Measurements from ENCODE around the gene ZNF254.
"Not testable (repeated sequence)": the region's sequence is repeated elsewhere in the genome, so short reads cannot be mapped to it uniquely, and the experiment has no call there.

The ZNF254 gene

DNA sequence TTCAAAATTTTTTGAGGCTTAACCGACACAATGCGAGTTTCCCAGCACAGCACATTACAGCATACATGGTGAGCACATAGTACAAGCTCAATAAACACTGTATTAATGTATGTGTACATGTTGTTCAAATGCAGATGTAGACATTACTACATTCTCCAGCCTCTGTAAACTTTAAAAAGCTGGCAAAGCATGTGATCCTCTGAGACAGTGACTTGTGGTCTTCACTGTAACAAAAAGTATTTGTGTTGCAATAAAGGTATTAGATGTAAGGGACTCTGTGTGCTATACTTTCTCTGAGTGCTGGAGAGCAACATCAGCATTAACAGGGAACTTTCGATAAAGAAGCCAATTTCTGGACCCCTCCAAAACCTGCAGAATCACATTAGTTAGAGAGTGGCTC lies 46.4 kb upstream of the ZNF254 start:
- H3K4me1 ChIP-seq (ENCODE audit: control insufficient read depth, insufficient read depth, low read length), result no peaks in the 10 kb centered on the region
- no peaks in the 10 kb centered on the region for H3K9me3 ChIP-seq (ENCODE audit: control insufficient read depth, insufficient read depth, low read depth, low read length)
- TF ChIP-seq GFI1B (tag by site-specific recombination; IDR thresholded peaks at IDR 0.05), result no peak
- TF ChIP-seq KLF1 (tag by site-specific recombination; IDR thresholded peaks at IDR 0.05), result no peak
- TF ChIP-seq, protein P1, sequence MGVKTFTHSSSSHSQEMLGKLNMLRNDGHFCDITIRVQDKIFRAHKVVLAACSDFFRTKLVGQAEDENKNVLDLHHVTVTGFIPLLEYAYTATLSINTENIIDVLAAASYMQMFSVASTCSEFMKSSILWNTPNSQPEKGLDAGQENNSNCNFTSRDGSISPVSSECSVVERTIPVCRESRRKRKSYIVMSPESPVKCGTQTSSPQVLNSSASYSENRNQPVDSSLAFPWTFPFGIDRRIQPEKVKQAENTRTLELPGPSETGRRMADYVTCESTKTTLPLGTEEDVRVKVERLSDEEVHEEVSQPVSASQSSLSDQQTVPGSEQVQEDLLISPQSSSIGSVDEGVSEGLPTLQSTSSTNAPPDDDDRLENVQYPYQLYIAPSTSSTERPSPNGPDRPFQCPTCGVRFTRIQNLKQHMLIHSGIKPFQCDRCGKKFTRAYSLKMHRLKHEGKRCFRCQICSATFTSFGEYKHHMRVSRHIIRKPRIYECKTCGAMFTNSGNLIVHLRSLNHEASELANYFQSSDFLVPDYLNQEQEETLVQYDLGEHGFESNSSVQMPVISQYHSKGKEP (tag by site-specific recombination; IDR thresholded peaks at IDR 0.05), result no peak
- TF ChIP-seq, protein P2, sequence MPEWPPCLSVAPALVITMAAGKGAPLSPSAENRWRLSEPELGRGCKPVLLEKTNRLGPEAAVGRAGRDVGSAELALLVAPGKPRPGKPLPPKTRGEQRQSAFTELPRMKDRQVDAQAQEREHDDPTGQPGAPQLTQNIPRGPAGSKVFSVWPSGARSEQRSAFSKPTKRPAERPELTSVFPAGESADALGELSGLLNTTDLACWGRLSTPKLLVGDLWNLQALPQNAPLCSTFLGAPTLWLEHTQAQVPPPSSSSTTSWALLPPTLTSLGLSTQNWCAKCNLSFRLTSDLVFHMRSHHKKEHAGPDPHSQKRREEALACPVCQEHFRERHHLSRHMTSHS (tag by site-specific recombination; IDR thresholded peaks at IDR 0.05), result no peak
- no peak for TF ChIP-seq ZNF311 (tag by site-specific recombination; IDR thresholded peaks at IDR 0.05; ENCODE audit: borderline replicate concordance)
- TF ChIP-seq ZNF324 (tag by site-specific recombination; IDR thresholded peaks at IDR 0.05), result no peak
- no peak for TF ChIP-seq ZNF561 (tag by site-specific recombination; IDR thresholded peaks at IDR 0.05; ENCODE audit: borderline replicate concordance)
- no peak for TF ChIP-seq ZIC2 (tag by site-specific recombination; IDR thresholded peaks at IDR 0.05)
- TF ChIP-seq, protein P3, sequence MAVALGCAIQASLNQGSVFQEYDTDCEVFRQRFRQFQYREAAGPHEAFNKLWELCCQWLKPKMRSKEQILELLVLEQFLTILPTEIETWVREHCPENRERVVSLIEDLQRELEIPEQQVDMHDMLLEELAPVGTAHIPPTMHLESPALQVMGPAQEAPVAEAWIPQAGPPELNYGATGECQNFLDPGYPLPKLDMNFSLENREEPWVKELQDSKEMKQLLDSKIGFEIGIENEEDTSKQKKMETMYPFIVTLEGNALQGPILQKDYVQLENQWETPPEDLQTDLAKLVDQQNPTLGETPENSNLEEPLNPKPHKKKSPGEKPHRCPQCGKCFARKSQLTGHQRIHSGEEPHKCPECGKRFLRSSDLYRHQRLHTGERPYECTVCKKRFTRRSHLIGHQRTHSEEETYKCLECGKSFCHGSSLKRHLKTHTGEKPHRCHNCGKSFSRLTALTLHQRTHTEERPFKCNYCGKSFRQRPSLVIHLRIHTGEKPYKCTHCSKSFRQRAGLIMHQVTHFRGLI (tag by site-specific recombination; IDR thresholded peaks at IDR 0.05), result no peak
- TF ChIP-seq, protein P4, sequence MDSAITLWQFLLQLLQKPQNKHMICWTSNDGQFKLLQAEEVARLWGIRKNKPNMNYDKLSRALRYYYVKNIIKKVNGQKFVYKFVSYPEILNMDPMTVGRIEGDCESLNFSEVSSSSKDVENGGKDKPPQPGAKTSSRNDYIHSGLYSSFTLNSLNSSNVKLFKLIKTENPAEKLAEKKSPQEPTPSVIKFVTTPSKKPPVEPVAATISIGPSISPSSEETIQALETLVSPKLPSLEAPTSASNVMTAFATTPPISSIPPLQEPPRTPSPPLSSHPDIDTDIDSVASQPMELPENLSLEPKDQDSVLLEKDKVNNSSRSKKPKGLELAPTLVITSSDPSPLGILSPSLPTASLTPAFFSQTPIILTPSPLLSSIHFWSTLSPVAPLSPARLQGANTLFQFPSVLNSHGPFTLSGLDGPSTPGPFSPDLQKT (IDR thresholded peaks at IDR 0.05; ENCODE audit: borderline replicate concordance, low read depth, low read length), result no peak
- no peak for TF ChIP-seq SETDB1 (IDR thresholded peaks at IDR 0.05; ENCODE audit: insufficient read length, low read length)
- no peak for TF ChIP-seq ZNF571 (tag by site-specific recombination; IDR thresholded peaks at IDR 0.05)
- POLR2A ChIA-PET, result no interaction called here
- no peak overlapping the region for H3K4me3 ChIP-seq (ENCODE audit: low read depth, low read length)
- H3K27ac ChIP-seq (ENCODE audit: extremely low read depth, low read depth, low read length), result no peak overlapping the region
- CTCF ChIA-PET, result interaction anchor here (1.2 kb wide), 1 partner anchor 11 kb away, joined by 4 read pairs; no protein-coding TSS in a partner anchor
- H3K36me3 ChIP-seq (ENCODE audit: control insufficient read depth in 2 of 2, insufficient read depth in 1 of 2, low read length in 2 of 2), result peaks cover 36 to 43% of the 10 kb centered on the region in 2 experiments

DNA sequence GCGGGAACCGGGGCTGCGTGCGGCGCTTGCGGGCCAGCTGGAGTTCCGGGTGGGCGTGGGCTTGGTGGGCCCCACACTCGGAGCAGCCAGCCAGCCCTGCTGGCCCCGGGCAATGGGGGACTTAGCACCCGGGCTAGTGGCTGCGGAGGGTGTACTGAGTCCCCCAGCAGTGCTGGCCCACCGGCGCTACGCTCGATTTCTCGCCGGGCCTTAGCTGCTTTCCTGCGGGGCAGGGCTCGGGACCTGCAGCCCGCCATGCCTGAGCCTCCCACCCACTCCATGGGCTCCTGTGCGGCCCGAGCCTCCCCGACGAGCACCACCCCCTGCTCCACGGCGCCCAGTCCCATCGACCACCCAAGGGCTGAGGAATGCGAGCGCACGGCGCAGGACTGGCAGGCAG lies 45.7 kb upstream of the ZNF254 start:
- not testable (repeated sequence) for H3K9me3 ChIP-seq (ENCODE audit: control insufficient read depth, insufficient read depth, low read depth, low read length)

DNA sequence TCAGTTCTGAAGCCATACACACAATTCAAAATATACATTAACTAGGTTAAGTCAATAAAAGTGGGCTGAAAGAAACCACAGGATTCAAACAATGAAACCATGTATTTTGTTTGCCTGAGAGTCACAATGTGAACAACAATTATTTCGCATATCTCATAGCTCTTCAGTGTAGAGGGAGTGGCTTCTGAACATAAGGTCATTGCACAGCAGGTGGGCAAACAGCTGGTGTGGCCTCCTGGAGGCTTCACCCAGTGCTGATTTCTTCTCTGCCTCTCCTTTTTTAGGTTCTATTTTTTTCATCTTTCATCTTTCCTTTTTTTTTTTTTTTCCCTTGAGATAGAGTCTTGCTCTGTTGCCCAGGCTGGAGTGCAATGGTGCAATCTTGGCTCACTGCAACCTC lies 40.4 kb upstream of the ZNF254 start:
- Histone ChIP-seq H3K9me3 (ENCODE audit: control insufficient read depth, insufficient read depth, low read depth, low read length) (no peaks in the 10 kb centered on the region), H3K4me3 (ENCODE audit: low read depth, low read length) (no peak overlapping the region), H3K27ac (ENCODE audit: extremely low read depth, low read depth, low read length) (no peak overlapping the region), H3K36me3 (ENCODE audit: control insufficient read depth in 2 of 2, insufficient read depth in 1 of 2, low read length in 2 of 2) (peaks cover 45 to 64% of the 10 kb centered on the region in 2 experiments), H3K4me1 (ENCODE audit: control insufficient read depth, insufficient read depth, low read length) (no peaks in the 10 kb centered on the region)
- POLR2A ChIA-PET, result interaction anchor here (0.9 kb wide), 1 partner anchor 14 kb away, joined by 3 read pairs; no protein-coding TSS in a partner anchor
- TF ChIP-seq KLF1 (tag by site-specific recombination; IDR thresholded peaks at IDR 0.05), result no peak
- no peak for TF ChIP-seq ZNF133 (tag by site-specific recombination; IDR thresholded peaks at IDR 0.05)
- no peak for TF ChIP-seq ZIC2 (tag by site-specific recombination; IDR thresholded peaks at IDR 0.05)
- no peak for TF ChIP-seq ZNF701 (tag by site-specific recombination; IDR thresholded peaks at IDR 0.05)
- TF ChIP-seq ZNF473 (tag by site-specific recombination; IDR thresholded peaks at IDR 0.05), result no peak
- no peak for TF ChIP-seq ZBTB21 (tag by site-specific recombination; IDR thresholded peaks at IDR 0.05)
- no peak for TF ChIP-seq ZNF311 (tag by site-specific recombination; IDR thresholded peaks at IDR 0.05; ENCODE audit: borderline replicate concordance)
- no peak for TF ChIP-seq OVOL3 (tag by site-specific recombination; IDR thresholded peaks at IDR 0.05)
- TF ChIP-seq ZNF677 (tag by site-specific recombination; IDR thresholded peaks at IDR 0.05), result no peak
- TF ChIP-seq ZBTB7A (tag by site-specific recombination; IDR thresholded peaks at IDR 0.05; ENCODE audit: low read depth), result no peak
- CTCF ChIA-PET, result interaction anchor here (0.6 kb wide), 1 partner anchor 338 kb away, joined by 3 read pairs; no protein-coding TSS in a partner anchor

More for the DNA sequence above, 45.7 kb upstream of the ZNF254 start:
- CTCF ChIA-PET, result interaction anchor here (1.2 kb wide), 1 partner anchor 12 kb away, joined by 4 read pairs; no protein-coding TSS in a partner anchor
- H3K4me1 ChIP-seq (ENCODE audit: control insufficient read depth, insufficient read depth, low read length); H3K27ac ChIP-seq (ENCODE audit: extremely low read depth, low read depth, low read length); H3K4me3 ChIP-seq (ENCODE audit: low read depth, low read length); POLR2A ChIA-PET: not testable (repeated sequence)
- H3K36me3 ChIP-seq (ENCODE audit: control insufficient read depth in 2 of 2, insufficient read depth in 1 of 2, low read length in 2 of 2), result peaks cover 29 to 40% of the 10 kb centered on the region in 2 experiments
